Esophagus muscularis mucosa (tissue), 4 donors: ENCODE results near the gene PTGER3. TPM values are rescaled to one million over a fixed set of nuclear protein-coding genes. Genes with fewer than 3 reads are reported as not detected.

ENCODE experiments used
- DNase-seq: peaks from one replicate; pipeline ENCODE4 v3.0.0-alpha.2; 2017; ENCODE audit errors: extremely low spot score
- H3K27ac ChIP-seq, 4 donors: fragments of 200-600 bp; sonication (generic); replicated peaks in 1 of 4; 1 replicate in 3 of 4; 2 replicates in 1 of 4; pipeline ENCODE4 v1.5.1; 2016 to 2019; ENCODE audit warnings: mild to moderate bottlenecking in 1 of 4
- H3K27me3 ChIP-seq, 4 donors: fragments of 200-600 bp; sonication (generic); one replicate each; pipeline versions ENCODE4 v1.5.1 to v1.6.0; 2016 to 2019
- H3K36me3 ChIP-seq, 4 donors: fragments of 200-600 bp; sonication (generic); one replicate each; pipeline ENCODE4 v1.5.1; 2016 to 2019
- H3K4me1 ChIP-seq, 4 donors: fragments of 200-600 bp; sonication (generic); one replicate each; pipeline ENCODE4 v1.5.1; 2016 to 2019
- H3K4me3 ChIP-seq, 4 donors: fragments of 200-600 bp; sonication (generic); 1 replicate in 2 of 4; 2 replicates in 2 of 4; pipeline ENCODE4 v1.5.1; 2016 to 2019; ENCODE audit warnings: mild to moderate bottlenecking in 4 of 4, moderate library complexity in 1 of 4
- H3K9me3 ChIP-seq, 4 donors: fragments of 200-600 bp; sonication (generic); 1 replicate in 3 of 4; 2 replicates in 1 of 4; pipeline ENCODE4 v1.5.1; 2016 to 2019
- CTCF ChIP-seq, 3 experiments: fragments of 200-600 bp in 2 of 3; fragments of 450-650 bp in 1 of 3; sonication (generic) in 2 of 3; IDR thresholded peaks; one replicate each; pipeline ENCODE4 v1.5.1; 2017 to 2019; ENCODE audit warnings: antibody characterized with exemption in 3 of 3, mild to moderate bottlenecking in 2 of 3, moderate library complexity in 1 of 3
- EP300 ChIP-seq: sonication (generic); formaldehyde crosslinking; IDR thresholded peaks from one replicate; pipeline ENCODE4 v1.6.1; 2017; ENCODE audit warnings: antibody characterized with exemption
- POLR2A ChIP-seq: fragments of 450-650 bp; IDR thresholded peaks from one replicate; pipeline ENCODE4 v1.6.1; 2017; ENCODE audit warnings: antibody characterized with exemption, moderate library complexity, mild to moderate bottlenecking, low read depth
- POLR2AphosphoS5 ChIP-seq, 2 donors: sonication (generic); formaldehyde crosslinking; IDR thresholded peaks; one replicate each; pipeline ENCODE4 v1.6.1; 2017; ENCODE audit warnings: antibody characterized with exemption in 2 of 2
- WGBS: methylation state at CpG from one replicate; pipeline ENCODE4 v1.1.5; 2018; 5-methylcytosine and 5-hydroxymethylcytosine counted together
- intact Hi-C: fragments of 100-400 bp; cut with DNase I; formaldehyde crosslinking; loops from one replicate; pipeline ENCODE4 v1.15.1; 2023
- total RNA-seq, 4 donors: library from RNA; depleted of rRNA; stranded (reverse); fragments of >200 nt; gene quantifications; one replicate each; pipeline versions ENCODE4 v1.1.0 to v1.2.1, GENCODE V29; 2016

The PTGER3 gene
- total RNA-seq, 4 donors from 2014 or later = 5.4 to 34.8 (median 19.2) TPM

GRCh38 chr1:71037066-71037465 is 10.6 kb downstream of the PTGER3 start:
- WGBS = 93% methylated on average over 9 of the region's 9 CpGs
- DNase-seq = no peak
- no peak overlapping the region for H3K27ac ChIP-seq

DNA sequence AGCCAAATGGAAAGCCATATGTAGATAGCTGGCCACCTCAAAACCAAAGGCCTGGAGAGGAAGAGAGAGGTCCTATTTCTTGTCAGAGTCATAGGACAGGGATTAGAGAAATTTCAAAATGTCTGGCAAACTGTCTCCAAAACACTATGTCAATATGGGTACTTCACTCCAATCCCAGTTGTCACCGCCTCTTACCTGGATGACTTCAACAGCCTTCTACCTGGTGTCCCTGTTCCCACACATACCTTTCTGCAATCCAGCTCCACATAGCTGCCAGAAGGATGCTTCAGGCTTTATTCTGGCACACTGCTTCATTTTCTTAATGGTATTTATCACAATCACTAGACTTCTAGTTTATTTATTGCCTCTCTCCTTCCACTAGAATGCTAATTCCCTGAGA is 14.5 kb downstream of the PTGER3 start:
- H3K9me3 ChIP-seq = no peaks in the 10 kb centered on the region
- H3K4me1 ChIP-seq = peaks cover 0 to 8% (median 0%) of the 10 kb centered on the region in 4 donors
- no peak overlapping the region for H3K4me3 ChIP-seq
- H3K27ac ChIP-seq = no peak overlapping the region
- TF ChIP-seq POLR2A (no peak), CTCF (IDR thresholded peaks at IDR 0.05) (no peak), EP300 (no peak), POLR2AphosphoS5 (IDR thresholded peaks at IDR 0.05) (no peak)
- no peak for DNase-seq
- WGBS = 100% methylated on average over 1 of the region's 1 CpG
- H3K36me3 ChIP-seq = no peaks in the 10 kb centered on the region
- intact Hi-C loops = no loop called here
- H3K27me3 ChIP-seq = no peaks in the 10 kb centered on the region

More at GRCh38 chr1:71037066-71037465, 10.6 kb downstream of the PTGER3 start:
- no peak for TF ChIP-seq EP300
- TF ChIP-seq CTCF (IDR thresholded peaks at IDR 0.05) = no peak
- no peak for TF ChIP-seq POLR2A
- no peak for TF ChIP-seq POLR2AphosphoS5 (IDR thresholded peaks at IDR 0.05)
- H3K4me1 ChIP-seq = peaks cover 0 to 9% (median 0%) of the 10 kb centered on the region in 4 donors
- H3K36me3 ChIP-seq = no peaks in the 10 kb centered on the region
- no peaks in the 10 kb centered on the region for H3K27me3 ChIP-seq
- no peak overlapping the region for H3K4me3 ChIP-seq
- intact Hi-C loops = no loop called here
- no peaks in the 10 kb centered on the region for H3K9me3 ChIP-seq

GRCh38 chr1:71031426-71031825 is 16.2 kb downstream of the PTGER3 start:
- intact Hi-C loops = no loop called here
- no peak overlapping the region for H3K27ac ChIP-seq
- H3K4me1 ChIP-seq = peaks cover 0 to 8% (median 0%) of the 10 kb centered on the region in 4 donors
- H3K36me3 ChIP-seq = no peaks in the 10 kb centered on the region
- no peak for DNase-seq
- TF ChIP-seq EP300 (no peak), CTCF (IDR thresholded peaks at IDR 0.05) (no peak), POLR2AphosphoS5 (IDR thresholded peaks at IDR 0.05) (no peak), POLR2A (no peak)
- H3K27me3 ChIP-seq = no peaks in the 10 kb centered on the region
- no peak overlapping the region for H3K4me3 ChIP-seq
- no peaks in the 10 kb centered on the region for H3K9me3 ChIP-seq

- WGBS = 72% methylated on average over 1 of the region's 1 CpG
- intact Hi-C loops = no loop called here
- TF ChIP-seq EP300 (no peak), POLR2A (no peak), POLR2AphosphoS5 (IDR thresholded peaks at IDR 0.05) (no peak), CTCF (IDR thresholded peaks at IDR 0.05) (no peak)
- Histone ChIP-seq H3K4me1 (peaks cover 0 to 8% (median 0%) of the 10 kb centered on the region in 4 donors), H3K36me3 (no peaks in the 10 kb centered on the region), H3K4me3 (no peak overlapping the region), H3K27ac (no peak overlapping the region), H3K9me3 (no peaks in the 10 kb centered on the region), H3K27me3 (no peaks in the 10 kb centered on the region)
- DNase-seq = no peak
Observed at GRCh38 chr1:71030026-71030425, 17.6 kb downstream of the PTGER3 start.

- Histone ChIP-seq H3K27ac (no peak overlapping the region), H3K9me3 (no peaks in the 10 kb centered on the region), H3K4me3 (no peak overlapping the region), H3K36me3 (no peaks in the 10 kb centered on the region), H3K4me1 (peaks cover 0 to 8% (median 0%) of the 10 kb centered on the region in 4 donors), H3K27me3 (no peaks in the 10 kb centered on the region)
- TF ChIP-seq POLR2A = no peak
- no peak for TF ChIP-seq POLR2AphosphoS5 (IDR thresholded peaks at IDR 0.05)
- TF ChIP-seq EP300 = no peak
- no peak for TF ChIP-seq CTCF (IDR thresholded peaks at IDR 0.05)
- WGBS = 92% methylated on average over 1 of the region's 1 CpG
- intact Hi-C loops = no loop called here
- DNase-seq = no peak
Observed at GRCh38 chr1:71028981-71029380, 18.6 kb downstream of the PTGER3 start.
